ENCODE results near the gene NDUFS2.
"Not testable (repeated sequence)": the region's sequence is repeated elsewhere in the genome, so short reads cannot be mapped to it uniquely, and the experiment has no call there.

Gene NDUFS2

DNA sequence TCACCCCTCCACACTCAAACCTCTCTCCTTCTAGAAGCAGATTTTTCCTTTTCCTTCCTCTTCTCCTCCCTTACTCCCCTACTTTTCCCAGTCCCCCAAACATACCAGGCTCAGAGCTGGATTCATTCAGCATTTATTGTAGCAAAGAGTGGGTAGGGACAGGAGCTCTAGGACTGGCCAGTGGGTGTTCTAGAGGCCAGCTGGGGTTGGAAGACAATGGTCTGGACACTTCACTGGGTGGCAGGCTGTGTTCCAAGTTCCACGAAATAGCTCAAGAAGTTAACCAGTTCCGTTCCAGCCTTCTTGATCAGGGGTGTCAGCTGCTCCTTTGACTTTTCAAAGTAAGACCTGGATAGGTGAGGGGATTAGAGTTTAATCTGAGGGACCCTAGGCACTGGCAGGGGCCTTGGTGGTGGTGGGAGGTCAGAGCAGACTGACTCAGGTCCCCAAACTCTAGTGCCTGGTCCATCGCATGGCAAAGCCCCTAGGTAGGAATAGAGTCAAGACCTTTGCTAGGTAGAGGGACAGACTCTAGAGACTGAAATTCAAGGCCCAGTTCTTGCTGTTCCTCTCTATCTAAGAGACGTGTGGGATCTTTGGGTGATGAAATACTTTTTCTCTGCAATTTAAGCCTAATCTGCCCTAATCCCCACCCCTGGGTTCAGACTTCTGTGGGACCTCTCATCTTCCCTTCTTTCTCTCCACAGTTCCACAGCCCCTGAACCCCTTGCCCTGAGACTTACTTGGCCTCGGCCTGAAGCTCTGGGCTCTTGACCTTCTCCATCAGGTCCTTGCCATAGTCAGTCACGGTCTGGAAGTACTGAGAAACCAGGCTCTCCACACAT is 20.2 kb downstream of the NDUFS2 start:
- DNase-seq: no peak

DNA sequence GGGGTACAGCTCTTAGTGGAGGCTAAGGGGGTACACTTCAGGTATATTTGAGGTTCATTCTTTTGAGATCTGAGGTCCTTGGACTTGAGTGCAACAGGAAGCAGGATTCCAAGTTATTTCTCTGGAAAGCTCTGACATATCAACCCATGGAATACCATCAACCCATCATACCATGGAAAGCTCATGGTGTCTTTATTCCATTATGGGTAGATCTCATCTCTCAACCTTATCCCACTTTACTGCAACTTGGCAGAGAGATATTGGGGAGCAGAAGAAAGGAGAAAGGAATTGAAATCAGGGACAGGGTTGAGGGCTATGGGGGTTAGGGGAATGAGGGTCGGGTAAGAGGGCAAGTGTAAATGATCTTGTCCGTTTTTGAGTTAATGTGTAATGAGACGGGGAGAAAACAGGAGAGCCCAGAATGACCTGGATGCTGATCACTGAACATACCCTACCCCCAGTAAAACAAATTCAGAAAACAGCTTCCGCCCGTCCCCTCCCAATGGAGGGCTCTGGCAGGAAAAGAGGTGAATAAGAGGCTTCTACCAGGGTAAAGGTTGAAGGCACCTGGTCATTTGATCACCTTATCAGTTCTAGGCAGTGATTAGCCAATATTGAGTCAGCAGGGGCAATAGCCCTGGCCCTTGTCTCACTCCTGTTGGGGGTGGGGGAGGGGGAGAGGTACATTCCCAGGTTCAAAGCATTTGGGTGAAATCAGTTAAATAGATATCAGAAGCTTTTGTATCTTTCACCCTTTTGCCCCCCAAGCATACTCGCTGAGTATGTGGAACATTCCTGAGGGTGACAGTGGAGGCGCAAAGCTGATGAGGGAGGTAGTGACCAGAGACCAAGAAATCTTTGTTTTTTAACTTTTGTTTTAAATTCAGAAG is 21.9 kb downstream of the NDUFS2 start:
- no peak for DNase-seq

DNA sequence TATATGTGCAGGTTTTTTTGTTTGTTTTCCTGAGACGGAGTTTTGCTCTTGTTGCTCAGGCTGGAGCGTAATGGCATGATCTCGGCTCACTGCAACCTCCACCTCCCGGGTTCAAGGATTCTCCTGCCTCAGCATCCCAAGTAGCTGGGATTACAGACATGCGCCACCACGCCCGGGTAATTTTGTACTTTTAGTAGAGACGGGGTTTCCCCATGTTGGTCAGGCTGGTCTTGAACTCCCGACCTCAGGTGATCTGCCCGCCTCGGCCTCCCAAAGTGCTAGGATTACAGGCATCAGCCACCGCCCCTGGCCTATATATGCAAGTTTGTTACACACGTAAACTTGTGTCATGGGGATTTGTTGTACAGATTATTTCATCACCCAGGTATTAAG is 22.5 kb downstream of the NDUFS2 start:
- DNase-seq: not testable (repeated sequence)

DNA sequence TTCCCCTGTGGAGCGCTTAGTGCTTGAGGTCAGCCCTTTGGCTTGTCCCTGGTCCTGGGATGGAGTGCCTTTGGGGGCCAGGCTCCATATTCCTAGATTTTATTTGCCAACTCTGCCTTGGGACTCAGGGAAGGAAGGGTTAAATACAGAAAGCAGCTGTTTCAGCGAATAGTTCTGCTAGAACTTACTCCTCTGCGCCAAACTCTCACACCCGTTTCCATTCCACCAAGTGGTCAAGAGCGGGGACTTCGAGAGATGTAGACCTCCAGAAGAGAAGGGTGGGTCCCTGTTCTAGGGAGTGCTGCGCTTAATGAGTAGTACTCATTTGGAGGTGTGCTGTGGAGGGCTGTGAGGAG is 23.0 kb downstream of the NDUFS2 start:
- no peak for DNase-seq

DNA sequence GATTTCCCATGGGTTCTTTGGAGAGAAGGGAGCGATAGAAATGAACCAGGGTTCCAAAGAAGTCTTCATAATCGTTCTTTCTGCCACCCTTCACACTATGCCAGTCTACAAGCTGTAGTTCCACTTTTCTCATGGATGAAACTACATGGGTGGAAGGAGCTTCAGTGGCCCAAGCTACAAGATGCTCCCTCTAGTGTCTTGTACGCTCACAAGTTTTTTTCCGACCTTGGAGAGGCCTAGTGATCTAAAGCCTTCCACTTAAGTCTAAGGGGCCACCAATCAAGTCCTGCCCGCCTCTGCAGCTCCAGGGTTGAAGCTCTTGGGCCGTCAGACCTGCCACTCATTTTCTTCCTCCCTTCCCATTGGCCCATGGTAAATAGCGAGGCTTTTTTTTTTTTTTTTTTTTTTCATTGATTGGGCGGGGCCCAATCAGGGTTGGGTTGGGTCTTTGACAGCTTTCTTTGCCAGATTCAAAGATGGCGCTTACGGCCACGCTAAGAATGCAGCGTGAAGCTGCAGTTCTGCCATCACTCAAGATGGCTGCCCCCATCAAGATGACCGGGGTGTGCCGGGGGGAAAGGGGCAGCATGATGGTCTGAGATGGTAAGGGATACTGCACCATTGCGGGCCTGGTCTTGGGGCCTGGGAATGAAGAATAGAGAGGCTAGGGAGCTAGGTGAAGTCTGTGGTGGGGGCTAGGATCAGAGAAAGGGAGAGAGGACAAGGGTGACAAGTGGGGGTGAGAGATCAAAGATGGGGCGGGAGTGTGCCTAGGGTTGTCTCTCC is 23.6 kb downstream of the NDUFS2 start, which contains the start of gene TOMM40L:
Gene TOMM40L, plus strand, starts transcription at position 527 of the 786 bp plus-strand sequence. CDS start 430 bp downstream, outside the sequence.
- DNase-seq: peak; percentile 80 to 99 (median 85)

DNA sequence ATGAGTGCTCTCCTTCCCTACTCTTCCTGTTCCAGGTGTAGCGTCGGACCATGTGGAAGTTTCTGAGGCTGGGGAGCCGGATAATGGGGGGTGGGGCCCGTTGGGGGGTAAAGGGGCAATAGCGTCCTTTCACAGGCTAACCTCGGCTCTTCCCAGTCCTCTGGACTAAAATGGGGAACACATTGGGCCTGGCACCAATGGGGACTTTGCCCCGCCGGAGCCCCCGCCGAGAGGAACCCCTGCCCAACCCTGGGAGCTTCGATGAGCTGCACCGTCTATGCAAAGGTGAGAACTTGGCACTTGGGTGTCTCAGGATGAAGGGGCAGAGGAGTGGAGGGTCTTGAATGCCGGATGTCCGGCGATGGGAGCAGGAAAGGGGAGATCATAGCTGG is 24.1 kb downstream of the NDUFS2 start:
- DNase-seq: no peak

DNA sequence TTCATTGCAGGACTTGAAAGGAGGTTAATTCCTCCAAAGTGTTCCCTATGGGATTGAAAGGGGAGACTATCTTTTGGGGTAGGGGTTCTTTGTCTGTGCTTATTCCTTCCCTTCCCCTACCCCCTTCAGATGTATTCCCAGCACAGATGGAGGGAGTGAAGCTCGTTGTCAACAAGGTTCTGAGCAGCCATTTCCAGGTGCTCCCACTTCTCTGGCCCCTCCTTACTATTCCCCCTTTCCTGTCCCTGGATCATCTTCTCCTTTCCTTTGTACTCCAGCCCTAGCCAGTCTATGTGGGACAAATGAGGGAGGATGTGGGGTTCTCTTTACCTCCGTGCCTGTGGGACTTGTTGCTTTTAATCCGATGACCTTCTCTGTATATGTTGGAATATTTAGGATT is 24.6 kb downstream of the NDUFS2 start:
- no peak for DNase-seq

DNA sequence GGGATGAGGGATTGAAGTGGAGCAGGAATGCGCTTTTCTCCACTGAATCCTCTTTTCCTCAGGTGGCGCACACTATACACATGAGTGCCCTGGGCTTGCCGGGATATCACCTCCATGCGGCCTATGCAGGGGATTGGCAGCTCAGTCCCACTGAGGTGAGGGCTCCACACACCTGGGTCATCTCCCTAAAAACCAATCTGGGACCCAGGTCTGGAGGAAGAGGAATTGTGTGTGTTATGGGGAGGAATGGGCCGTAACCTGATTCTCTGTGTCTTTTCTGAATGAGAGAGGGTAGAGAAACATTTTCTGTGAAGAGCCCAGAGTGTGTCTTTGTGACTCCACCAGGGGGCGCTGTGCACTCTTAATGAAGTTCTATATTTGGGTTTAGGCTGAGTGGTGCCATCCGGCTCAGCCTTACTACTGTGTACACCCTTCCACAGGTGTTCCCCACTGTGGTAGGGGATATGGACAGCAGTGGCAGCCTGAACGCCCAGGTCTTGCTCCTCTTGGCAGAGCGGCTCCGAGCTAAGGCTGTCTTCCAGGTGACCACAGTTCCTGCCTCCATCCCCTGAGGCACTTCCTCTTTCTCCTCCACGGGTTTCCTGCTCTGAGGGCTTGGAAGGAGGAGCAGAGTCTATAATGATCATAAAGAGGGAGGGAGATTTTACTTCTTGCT is 25.2 kb downstream of the NDUFS2 start:
- peak; percentile 71 to 91 (median 81) for DNase-seq

DNA sequence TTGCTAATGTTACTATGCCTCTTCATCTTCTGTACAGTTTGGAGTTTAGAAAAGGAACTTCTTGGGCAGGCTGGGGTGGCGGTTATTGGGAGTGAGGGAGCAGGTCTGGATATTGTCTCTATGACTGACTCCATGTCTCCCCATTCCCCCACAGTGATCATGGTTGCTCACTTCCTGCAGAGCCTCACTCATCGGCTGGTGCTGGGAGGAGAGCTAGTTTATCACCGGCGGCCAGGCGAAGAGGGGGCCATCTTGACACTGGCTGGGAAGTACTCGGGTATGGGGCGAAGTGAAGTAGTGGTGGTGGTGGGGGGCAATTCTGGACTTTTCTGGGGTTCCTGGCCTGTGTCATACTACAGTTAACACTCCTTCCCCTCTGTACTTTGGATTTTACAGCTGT is 25.9 kb downstream of the NDUFS2 start:
- no peak for DNase-seq

DNA sequence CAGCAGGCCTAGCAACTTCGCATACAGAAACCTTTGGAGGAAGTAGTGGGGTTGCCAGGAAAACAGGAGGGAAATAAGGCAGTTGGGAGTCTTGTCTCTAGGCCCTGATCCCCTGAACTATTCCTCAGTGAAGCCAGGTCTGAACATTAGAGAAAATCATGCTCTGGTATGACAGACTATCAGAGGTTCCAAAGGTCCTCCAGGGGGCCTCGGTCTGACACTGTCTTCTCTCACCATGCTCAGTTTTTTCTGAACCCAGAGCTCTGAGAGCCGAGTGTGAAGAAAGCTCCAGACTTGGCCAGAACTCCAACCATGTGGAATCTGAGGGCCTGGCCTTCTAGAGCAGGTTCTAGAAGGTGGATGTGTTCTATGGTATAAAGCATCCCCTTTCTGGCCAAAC is 27.7 kb downstream of the NDUFS2 start:
- no peak for DNase-seq

DNA sequence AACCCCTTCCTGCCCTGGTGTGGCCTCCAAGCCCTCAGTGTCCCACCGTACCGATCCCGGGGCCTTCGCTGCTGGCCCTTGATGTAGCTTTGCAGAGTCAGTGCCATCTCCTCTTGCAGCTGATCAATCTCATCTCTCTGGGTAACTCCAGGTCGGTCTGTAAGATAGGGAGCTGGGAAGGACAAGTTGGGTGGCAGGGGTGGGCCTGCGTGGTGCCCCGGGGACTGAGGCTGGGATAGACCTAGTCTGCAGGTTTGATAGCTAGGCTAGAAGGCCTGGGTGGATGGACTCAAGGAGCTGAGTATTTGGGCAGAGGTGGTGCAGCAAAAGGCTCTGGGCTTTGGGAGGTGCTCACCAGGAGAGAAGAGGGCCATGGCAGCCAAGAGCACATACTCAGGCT is 28.6 kb downstream of the NDUFS2 start:
- DNase-seq: no peak

DNA sequence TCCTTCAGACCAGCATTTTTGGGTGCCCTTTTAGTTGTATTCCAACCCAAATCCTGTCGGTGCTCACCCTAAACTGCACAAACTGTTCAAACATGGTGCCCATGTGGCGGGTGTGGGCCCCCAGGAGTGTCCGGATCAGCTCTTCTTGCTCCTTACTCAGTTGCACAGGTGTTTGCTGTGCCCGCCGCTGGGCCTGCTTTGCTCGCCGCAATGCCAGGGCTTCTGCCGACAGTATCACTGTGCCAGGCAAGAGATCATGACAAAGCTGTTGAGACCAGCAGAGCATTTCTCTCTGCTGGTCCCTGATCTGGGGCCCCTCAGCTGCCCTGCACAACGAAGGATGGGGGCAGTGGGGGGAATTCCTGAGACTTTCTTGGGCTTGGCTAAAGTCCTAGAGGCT is 30.9 kb downstream of the NDUFS2 start:
- no peak for DNase-seq

DNA sequence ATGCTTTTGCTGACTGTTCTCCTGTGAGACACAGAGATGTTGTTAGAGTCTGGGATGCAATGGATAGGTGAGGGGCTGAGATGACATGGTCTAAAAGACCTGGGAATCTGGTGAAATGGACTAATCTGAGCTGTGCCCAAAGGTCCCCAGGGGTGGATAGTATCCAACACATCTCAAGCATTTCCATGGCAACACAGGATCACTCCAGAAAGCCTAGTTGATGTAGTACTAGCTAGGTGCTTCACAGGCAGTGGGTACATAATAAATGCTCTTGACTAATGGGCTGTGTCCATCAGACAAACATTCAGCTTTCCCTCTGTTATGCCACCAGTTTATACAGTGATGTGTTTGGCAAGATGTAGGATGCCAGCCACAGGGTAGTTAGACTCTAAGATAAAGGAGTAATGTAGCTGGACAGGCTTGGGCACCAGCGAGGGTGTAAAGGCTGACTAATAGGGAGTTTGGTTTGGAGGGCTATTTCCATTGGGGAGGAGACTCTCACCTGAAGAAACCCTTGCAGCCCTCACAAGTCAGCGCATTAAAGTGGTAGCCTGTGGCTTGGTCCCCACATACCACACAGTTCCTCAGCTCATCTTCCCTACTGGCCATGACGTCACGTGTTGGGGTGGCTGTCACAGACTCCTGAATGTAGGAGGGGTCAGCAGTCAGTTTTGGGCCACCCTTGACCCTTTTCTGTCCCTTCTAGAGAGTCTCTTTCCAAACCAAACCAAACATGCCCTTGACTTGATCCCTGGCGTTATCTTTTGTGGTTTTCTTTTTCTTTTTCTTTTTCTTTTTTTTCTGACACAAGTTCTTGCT is 34.0 kb downstream of the NDUFS2 start:
- DNase-seq: no peak

DNA sequence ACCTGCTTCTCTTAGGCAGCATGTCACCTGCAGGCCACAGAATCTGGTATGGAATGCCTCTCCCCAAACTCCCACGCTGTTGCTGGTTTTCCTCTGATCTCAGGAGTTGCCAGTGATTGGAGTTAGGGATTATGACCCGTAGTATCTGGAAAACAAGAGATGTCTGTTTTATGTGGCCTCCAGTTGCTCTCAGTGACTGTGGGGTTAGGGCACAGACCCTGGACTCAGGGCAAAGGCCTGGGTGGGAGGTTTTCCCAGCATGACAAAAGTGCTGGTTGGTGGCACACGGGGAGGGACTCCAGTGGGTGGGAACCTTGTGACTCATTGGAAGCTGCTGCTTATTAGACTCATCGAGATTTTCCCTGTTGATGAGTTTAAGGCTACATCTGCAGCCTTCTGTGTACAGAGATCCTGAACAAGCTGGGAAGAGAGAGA is 35.9 kb downstream of the NDUFS2 start, which contains the start of gene NR1I3:
Gene NR1I3, minus strand, starts transcription at position 165 of the 435 bp plus-strand sequence. CDS start 1,638 bp downstream, outside the sequence.
- no peak for DNase-seq

DNA sequence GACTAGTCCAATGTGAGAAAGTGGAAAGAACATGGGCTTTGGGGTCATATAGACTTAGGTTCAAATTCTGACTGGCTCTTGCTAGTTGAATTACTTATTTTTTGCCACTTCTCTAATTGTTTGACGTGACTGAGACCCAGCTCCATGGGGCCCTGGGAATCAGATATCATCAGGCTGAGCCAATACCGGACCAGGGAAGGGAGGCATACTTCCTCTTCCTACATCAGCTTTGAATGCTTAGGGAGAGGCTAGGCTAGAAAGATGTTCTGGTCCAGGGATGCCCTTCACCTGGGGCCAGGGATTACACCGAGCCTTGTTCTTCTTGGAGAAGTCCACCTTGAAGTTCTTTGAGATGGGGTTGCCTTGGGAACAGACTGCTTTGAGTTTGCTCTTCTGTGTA is 39.5 kb downstream of the NDUFS2 start:
- no peak for DNase-seq

DNA sequence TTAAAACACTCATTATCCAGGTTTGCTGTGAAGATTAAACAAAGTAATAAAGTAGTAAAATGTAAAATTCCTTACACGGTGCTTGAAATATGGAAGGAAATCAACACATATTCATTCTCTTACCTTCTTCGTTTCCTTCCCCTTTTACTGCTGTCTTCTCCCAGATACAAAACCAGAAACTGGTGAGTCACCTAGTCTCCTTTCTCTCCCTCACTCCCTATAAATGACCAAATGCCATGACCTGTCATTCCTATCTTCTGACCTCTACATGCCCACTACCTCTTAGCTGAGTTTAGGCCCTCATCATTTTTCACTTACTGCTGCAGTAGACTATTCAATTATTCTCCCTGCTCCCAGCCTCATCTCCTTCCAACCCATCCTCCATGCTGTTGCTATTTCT is 40.1 kb downstream of the NDUFS2 start:
- DNase-seq: no peak

DNA sequence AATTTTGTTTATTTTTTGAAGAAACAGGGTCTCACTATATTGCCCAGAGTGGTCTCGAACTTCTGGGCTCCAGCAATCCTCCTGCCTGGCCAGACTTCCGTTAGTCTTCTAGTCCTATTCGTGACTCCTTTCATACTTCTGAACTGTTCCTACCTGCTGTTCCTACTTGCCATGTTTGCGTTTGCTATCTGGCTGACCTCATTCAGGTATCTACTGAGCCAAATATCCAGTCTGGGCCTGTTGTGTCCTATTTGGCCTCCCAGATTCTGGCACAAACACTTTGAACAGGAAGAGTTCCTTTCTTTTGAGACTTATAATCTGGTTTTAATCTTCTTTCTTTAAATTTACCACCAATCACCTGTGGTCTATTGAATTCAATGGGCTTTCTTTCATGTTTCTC is 42.7 kb downstream of the NDUFS2 start:
- DNase-seq: no peak

DNA sequence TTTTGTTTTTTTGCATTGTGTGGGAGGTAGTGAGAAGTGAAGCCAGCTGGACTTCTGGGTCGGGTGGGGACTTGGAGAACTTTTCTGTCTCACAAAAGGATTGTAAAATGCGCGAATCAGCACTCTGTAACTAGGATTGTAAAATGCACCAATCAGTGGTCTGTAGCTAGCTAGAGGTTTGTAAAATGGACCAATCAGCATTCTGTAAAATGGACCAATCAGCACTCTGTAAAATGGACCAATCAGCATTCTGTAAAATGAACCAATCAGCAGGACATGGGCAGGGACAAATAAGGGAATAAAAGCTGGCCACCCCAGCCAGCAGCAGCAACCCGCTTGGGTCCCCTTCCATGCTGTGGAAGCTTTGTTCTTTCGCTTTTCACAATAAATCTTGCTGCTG is 47.9 kb downstream of the NDUFS2 start:
- not testable (repeated sequence) for DNase-seq

DNA sequence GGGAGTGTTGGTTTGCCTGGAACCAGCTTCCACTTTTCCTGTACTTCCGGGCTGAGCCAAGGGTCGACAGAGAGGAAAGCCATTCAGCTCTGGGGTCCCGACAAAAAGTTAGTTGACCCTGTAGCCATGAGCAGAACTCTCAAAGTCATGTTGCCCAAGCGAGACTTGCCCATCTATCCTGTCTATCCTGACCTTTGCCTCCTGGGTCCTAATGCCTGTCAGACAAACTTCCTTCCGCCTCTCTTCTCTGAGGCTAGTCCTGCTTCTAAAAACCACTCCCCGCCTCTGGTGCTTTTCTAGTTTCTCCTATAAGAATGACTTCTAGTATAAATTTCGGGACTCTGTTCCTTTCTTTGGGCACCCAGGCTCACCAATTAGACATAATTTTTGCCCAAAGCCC is 48.7 kb downstream of the NDUFS2 start:
- no peak for DNase-seq

DNA sequence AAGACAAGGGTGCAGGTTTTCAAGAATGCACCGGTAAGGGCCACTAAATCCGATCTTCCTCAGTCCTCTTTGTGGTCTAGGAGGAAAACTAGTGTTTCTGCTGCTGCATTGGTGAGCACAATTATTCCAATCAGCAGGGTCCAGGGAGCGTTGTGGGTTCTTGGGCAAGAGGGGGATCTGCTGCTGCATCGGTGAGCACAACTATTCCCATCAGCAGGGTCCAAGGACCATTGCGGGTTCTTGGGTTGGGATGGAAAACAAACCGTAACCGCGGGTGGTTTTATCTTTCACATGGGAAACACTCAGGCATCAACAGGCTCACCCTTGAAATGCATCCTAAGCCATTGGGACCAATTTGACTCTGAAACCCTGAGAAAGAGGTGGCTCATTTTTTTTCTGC is 49.4 kb downstream of the NDUFS2 start:
- DNase-seq: no peak

DNA sequence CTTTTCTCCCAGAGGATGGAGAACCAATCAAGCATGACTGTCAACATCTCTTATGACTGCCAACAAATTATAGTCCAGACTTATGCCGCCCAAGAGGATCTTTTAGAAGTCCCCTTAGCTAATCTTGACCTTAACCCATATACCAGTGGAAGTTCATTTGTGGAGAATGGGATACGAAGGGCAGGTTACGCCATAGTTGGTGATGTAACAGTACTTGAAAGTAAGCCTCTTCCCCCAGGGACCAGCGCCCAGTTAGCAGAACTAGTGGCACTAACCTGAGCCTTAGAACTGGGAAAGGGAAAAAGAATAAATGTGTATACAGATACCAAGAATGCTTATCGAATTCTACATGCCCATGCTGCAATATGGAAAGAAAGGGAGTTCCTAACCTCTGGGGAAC is 53.1 kb downstream of the NDUFS2 start:
- DNase-seq: not testable (repeated sequence)
